IMR-90 (cell line): Measurements from ENCODE around the gene PLXNC1. TPM values are rescaled to one million over a fixed set of nuclear protein-coding genes. Genes with fewer than 3 reads are reported as not detected.

Experiments used
- ATAC-seq: fragments of 200-7000 bp; cut with Tn5 transposase; 2 replicates; pipeline ENCODE4 v1.9.1; 2020; ENCODE audit warnings: low read depth, mild to moderate bottlenecking, moderate library complexity
- BruUV-seq: library from RNA; stranded (reverse); fragments of 400-500 nt; replicated peaks from 2 replicates; lab custom pipeline; 2021; lab: Mats Ljungman, UMichigan
- CTCF ChIA-PET: fragments of 300-600 bp; formaldehyde crosslinking; extraction: SDS; loops from one replicate; lab custom pipeline; 2021; ENCODE audit warnings: antibody characterized with exemption; lab: Yijun Ruan, JAX
- POLR2A ChIA-PET: fragments of 300-600 bp; sonication (Branson Sonifier 250); formaldehyde crosslinking; loops from one replicate; lab custom pipeline; 2022; ENCODE audit warnings: antibody characterized with exemption; ENCODE audit not compliant: unreplicated experiment; lab: Charles Lee
- DNase-seq: peaks from one replicate; pipeline ENCODE4 v3.0.0; 2013
- H2AFZ ChIP-seq: replicated peaks from 2 replicates; pipeline ENCODE3; 2013; ENCODE audit warnings: low read length, mild to moderate bottlenecking; ENCODE audit not compliant: poor library complexity
- H2AK5ac ChIP-seq: 2 replicates; pipeline ENCODE4 v1.6.1; 2013; ENCODE audit warnings: low read depth, low read length, inconsistent platforms
- H2AK9ac ChIP-seq: replicated peaks from 2 replicates; pipeline ENCODE3; 2013; ENCODE audit warnings: mild to moderate bottlenecking, low read depth, low read length, moderate library complexity; ENCODE audit not compliant: poor library complexity
- H2BK120ac ChIP-seq: 2 replicates; pipeline ENCODE4 v1.6.1; 2013; ENCODE audit warnings: low read depth, low read length, inconsistent platforms
- H2BK15ac ChIP-seq: 3 replicates; pipeline ENCODE4 v1.6.1; 2013; ENCODE audit warnings: low read depth, low read length, inconsistent platforms
- H2BK20ac ChIP-seq: 2 replicates; pipeline ENCODE4 v1.6.1; 2013; ENCODE audit warnings: low read depth, mild to moderate bottlenecking, inconsistent platforms, low read length, moderate library complexity
- H2BK5ac ChIP-seq: 2 replicates; pipeline ENCODE4 v1.6.1; 2013; ENCODE audit warnings: mild to moderate bottlenecking, low read depth, low read length, inconsistent platforms; ENCODE audit not compliant: poor library complexity, severe bottlenecking
- H3K14ac ChIP-seq: replicated peaks from 2 replicates; pipeline ENCODE4 v1.6.1; 2013; ENCODE audit warnings: low read depth, low read length, inconsistent platforms
- H3K18ac ChIP-seq: 2 replicates; pipeline ENCODE4 v1.6.1; 2013; ENCODE audit warnings: low read depth, low read length, control low read depth
- H3K23ac ChIP-seq: 2 replicates; pipeline ENCODE4 v1.6.1; 2013; ENCODE audit warnings: low read depth, low read length, inconsistent platforms
- H3K27ac ChIP-seq: 2 replicates; pipeline ENCODE4 v1.5.1; 2013; ENCODE audit warnings: mild to moderate bottlenecking, control low read depth, low read length; ENCODE audit not compliant: insufficient read depth
- H3K27me3 ChIP-seq: 2 replicates; pipeline ENCODE4 v1.6.1; 2013; ENCODE audit warnings: low read length; ENCODE audit not compliant: control insufficient read depth, insufficient read depth
- H3K36me3 ChIP-seq: 2 replicates; pipeline ENCODE4 v1.6.1; 2013; ENCODE audit warnings: low read length, mixed read lengths; ENCODE audit not compliant: control insufficient read depth, insufficient read depth
- H3K4ac ChIP-seq: 2 replicates; pipeline ENCODE4 v1.6.1; 2013; ENCODE audit warnings: low read depth, low read length, inconsistent platforms
- H3K4me1 ChIP-seq: 2 replicates; pipeline ENCODE4 v1.6.1; 2013; ENCODE audit warnings: low read length, mixed read lengths; ENCODE audit not compliant: control insufficient read depth, insufficient read depth
- H3K4me2 ChIP-seq: 2 replicates; pipeline ENCODE4 v1.6.1; 2013; ENCODE audit warnings: low read depth, mild to moderate bottlenecking, control low read depth, low read length, moderate library complexity
- H3K4me3 ChIP-seq: 2 replicates; pipeline ENCODE4 v1.5.1; 2013; ENCODE audit warnings: low read depth, mild to moderate bottlenecking, control low read depth, low read length, moderate library complexity; ENCODE audit not compliant: insufficient read depth
- H3K56ac ChIP-seq: 2 replicates; pipeline ENCODE4 v1.6.1; 2013; ENCODE audit warnings: low read length, inconsistent platforms; ENCODE audit not compliant: insufficient read depth; ENCODE audit errors: extremely low read depth
- H3K79me1 ChIP-seq, 2 experiments: 2 replicates each; pipeline ENCODE4 v1.6.1; 2013; ENCODE audit warnings: low read length in 2 of 2, inconsistent platforms in 1 of 2, low read depth in 1 of 2
- H3K9ac ChIP-seq: 2 replicates; pipeline ENCODE4 v1.6.1; 2013; ENCODE audit warnings: low read depth, low read length, control low read depth
- H3K9me1 ChIP-seq: 2 replicates; pipeline ENCODE4 v1.6.1; 2013; ENCODE audit warnings: low read length, inconsistent platforms; ENCODE audit not compliant: insufficient read depth
- H3K9me3 ChIP-seq: 2 replicates; pipeline ENCODE4 v1.6.1; 2013; ENCODE audit warnings: low read length; ENCODE audit not compliant: control insufficient read depth, insufficient read depth
- H4K20me1 ChIP-seq: 2 replicates; pipeline ENCODE4 v1.6.1; 2013; ENCODE audit warnings: low read length, inconsistent platforms; ENCODE audit not compliant: insufficient read depth
- H4K5ac ChIP-seq: 2 replicates; pipeline ENCODE4 v1.6.1; 2013; ENCODE audit warnings: mild to moderate bottlenecking, low read depth, low read length, control low read depth
- H4K8ac ChIP-seq, 2 experiments: 2 replicates each; pipeline ENCODE4 v1.6.1; 2013; ENCODE audit warnings: low read depth in 2 of 2, low read length in 2 of 2, control low read depth in 1 of 2, inconsistent platforms in 1 of 2
- H4K91ac ChIP-seq: 2 replicates; pipeline ENCODE4 v1.6.1; 2013; ENCODE audit warnings: low read depth, low read length, inconsistent platforms; ENCODE audit not compliant: insufficient read depth
- BHLHE40 ChIP-seq: fragments of 150-350 bp; IDR thresholded peaks from 2 replicates; pipeline ENCODE4 v1.6.1; 2016; ENCODE audit warnings: mild to moderate bottlenecking, low read depth, low read length
- CEBPB ChIP-seq: IDR thresholded peaks from 2 replicates; pipeline ENCODE4 v1.6.1; 2012; ENCODE audit warnings: low read depth, low read length, improper control_type of control experiment
- CHD1 ChIP-seq: IDR thresholded peaks from 2 replicates; pipeline ENCODE4 v1.6.1; 2012; ENCODE audit warnings: low read depth, low read length, improper control_type of control experiment
- FOS ChIP-seq: fragments of 150-350 bp; IDR thresholded peaks from 2 replicates; pipeline ENCODE4 v1.6.1; 2016; ENCODE audit warnings: low read depth, low read length
- MAFK ChIP-seq: IDR thresholded peaks from 2 replicates; pipeline ENCODE4 v1.6.1; 2012; ENCODE audit warnings: low read depth, low read length, improper control_type of control experiment
- MAZ ChIP-seq: IDR thresholded peaks from 2 replicates; pipeline ENCODE4 v1.6.1; 2012; ENCODE audit warnings: low read depth, mild to moderate bottlenecking, low read length, improper control_type of control experiment, moderate library complexity, borderline replicate concordance
- MXI1 ChIP-seq: IDR thresholded peaks from 2 replicates; pipeline ENCODE4 v1.6.1; 2012; ENCODE audit warnings: low read depth, mild to moderate bottlenecking, low read length, moderate library complexity, borderline replicate concordance
- POLR2A ChIP-seq: IDR thresholded peaks from 2 replicates; pipeline ENCODE4 v1.6.1; 2012; ENCODE audit warnings: mild to moderate bottlenecking, low read depth, low read length
- RAD21 ChIP-seq: IDR thresholded peaks from 2 replicates; pipeline ENCODE4 v1.6.1; 2012; ENCODE audit warnings: low read length, improper control_type of control experiment
- RCOR1 ChIP-seq: IDR thresholded peaks from 2 replicates; pipeline ENCODE4 v1.6.1; 2012; ENCODE audit warnings: mild to moderate bottlenecking, low read length, improper control_type of control experiment; ENCODE audit not compliant: insufficient replicate concordance
- RFX5 ChIP-seq: IDR thresholded peaks from 2 replicates; pipeline ENCODE4 v1.8.0; 2012; ENCODE audit warnings: low read depth, mild to moderate bottlenecking, low read length, moderate library complexity
- SMC3 ChIP-seq: fragments of 150-350 bp; IDR thresholded peaks from 2 replicates; pipeline ENCODE4 v1.6.1; 2016; ENCODE audit warnings: low read depth, mild to moderate bottlenecking, antibody characterized with exemption, low read length, moderate library complexity
- WGBS, 2 experiments: methylation state at CpG; one replicate each; pipeline versions ENCODE4 v1.1.5 to v1.1.7; 2013; ENCODE audit warnings: missing lambda C conversion rate in 2 of 2; ENCODE audit not compliant: insufficient read length in 1 of 2; ENCODE audit errors: extremely low coverage in 2 of 2; 5-methylcytosine and 5-hydroxymethylcytosine counted together
- dilution Hi-C: fragments of 300-500 bp; cut with HindIII; formaldehyde crosslinking; loops from one replicate; pipeline ENCODE4 v1.14.3; 2018; ENCODE audit warnings: low sequenced_read_pairs; ENCODE audit not compliant: unreplicated experiment
- in situ Hi-C: fragments of 300-500 bp; cut with MboI; formaldehyde crosslinking; loops from 3 replicates; pipeline ENCODE4 v1.14.3; 2019; ENCODE audit warnings: low sequenced_read_pairs, inconsistent platforms, mixed read lengths
- intact Hi-C: fragments of 100-400 bp; cut with micrococcal nuclease; formaldehyde crosslinking; loops from 2 replicates; pipeline ENCODE4 v1.10.0; 2022
- polyA plus RNA-seq, 3 experiments: library from polyadenylated mRNA; depleted of rRNA; stranded (reverse); fragments of >200 nt; gene quantifications; 2 replicates each; pipeline ENCODE4 v1.2.3, GENCODE V29; 2012; ENCODE audit warnings: low replicate concordance in 1 of 3
- total RNA-seq: library from RNA; depleted of rRNA; stranded (reverse); fragments of >200 nt; gene quantifications from 2 replicates; pipeline ENCODE4 v1.2.3, GENCODE V29; 2012
- TF ChIP-seq, protein P1 (sequence below): fragments of 150-350 bp; IDR thresholded peaks from 2 replicates; pipeline ENCODE4 v1.6.1; 2017; ENCODE audit warnings: mild to moderate bottlenecking, antibody characterized with exemption, low read length, low read depth
- TF ChIP-seq, protein P2 (sequence below): conservative IDR thresholded peaks from 2 replicates; pipeline ENCODE4 v1.5.1; 2012; ENCODE audit warnings: mild to moderate bottlenecking, low read depth, low read length, improper control_type of control experiment

The PLXNC1 gene
- total and polyA plus RNA-seq, 2 of the 4 experiments (the other 2 are of a cell fraction), result 1.0 to 1.6 TPM

DNA sequence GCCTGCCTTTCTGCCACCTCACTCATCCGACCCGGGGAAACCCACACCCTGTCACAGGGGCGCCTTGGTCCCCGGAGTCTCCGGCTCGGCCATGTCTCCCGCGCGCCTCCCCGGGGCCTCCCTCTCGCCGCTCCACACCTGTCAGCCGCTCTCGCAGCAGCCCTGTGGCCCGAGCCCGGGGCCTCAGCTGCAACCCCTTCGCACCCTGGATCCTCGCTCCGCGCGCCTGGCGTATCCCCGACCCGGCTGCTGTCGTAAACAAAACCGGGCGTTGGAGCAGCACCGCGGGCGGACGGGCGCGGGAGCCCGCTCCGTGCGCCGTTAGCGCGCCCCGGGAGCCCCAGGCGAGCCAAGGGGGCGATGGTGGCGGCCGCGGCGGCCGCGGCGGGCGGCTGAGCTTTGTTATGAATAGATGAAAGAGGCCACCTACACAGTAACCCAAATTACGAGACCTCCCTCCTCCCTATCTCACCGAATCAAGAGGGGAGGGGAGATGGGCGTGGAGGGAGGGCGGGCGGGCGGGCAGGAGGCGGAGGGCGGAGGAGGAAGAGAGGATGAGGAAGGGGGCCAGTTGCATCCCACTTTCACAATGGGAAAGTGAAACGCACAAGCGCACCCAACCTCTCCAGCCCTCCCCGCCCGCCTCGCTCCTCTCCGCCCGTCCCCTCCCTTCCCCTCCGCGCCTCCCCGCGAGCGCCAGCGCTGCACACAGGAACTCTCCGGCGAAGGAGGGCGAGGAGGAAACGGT, at the start of gene PLXNC1 (continued):
- no peak for TF ChIP-seq RCOR1

DNA sequence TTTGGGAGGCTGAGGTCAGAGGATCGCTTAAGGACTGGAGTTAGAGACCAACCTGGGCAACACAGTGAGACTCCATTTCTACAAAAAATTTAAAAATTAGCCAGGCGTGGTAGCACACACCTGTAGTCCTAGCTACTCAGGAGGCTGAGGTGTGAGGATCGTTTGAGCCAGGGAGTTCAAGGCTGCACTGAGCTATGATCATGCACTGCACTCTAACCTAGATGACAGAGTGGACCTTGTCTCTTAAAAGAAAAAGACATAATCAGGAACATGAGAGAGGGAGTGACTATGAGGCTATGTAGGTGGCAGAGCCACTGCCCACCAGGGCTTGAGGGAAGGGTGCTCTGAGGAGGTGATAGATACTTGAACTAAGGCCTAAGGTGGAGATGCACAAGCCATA, 49.2 kb upstream of the PLXNC1 start:
- H3K27me3 ChIP-seq, result no peaks in the 10 kb centered on the region
- BruUV-seq, result no TSS peak
- TF ChIP-seq BHLHE40 (no peak), POLR2A (no peak), RCOR1 (no peak), CEBPB (no peak), RFX5 (no peak), MXI1 (no peak), SMC3 (no peak), RAD21 (no peak), MAZ (no peak), FOS (no peak), CHD1 (no peak), MAFK (no peak)
- TF ChIP-seq, protein P1, sequence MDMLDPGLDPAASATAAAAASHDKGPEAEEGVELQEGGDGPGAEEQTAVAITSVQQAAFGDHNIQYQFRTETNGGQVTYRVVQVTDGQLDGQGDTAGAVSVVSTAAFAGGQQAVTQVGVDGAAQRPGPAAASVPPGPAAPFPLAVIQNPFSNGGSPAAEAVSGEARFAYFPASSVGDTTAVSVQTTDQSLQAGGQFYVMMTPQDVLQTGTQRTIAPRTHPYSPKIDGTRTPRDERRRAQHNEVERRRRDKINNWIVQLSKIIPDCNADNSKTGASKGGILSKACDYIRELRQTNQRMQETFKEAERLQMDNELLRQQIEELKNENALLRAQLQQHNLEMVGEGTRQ, result no peak
- TF ChIP-seq, protein P2, sequence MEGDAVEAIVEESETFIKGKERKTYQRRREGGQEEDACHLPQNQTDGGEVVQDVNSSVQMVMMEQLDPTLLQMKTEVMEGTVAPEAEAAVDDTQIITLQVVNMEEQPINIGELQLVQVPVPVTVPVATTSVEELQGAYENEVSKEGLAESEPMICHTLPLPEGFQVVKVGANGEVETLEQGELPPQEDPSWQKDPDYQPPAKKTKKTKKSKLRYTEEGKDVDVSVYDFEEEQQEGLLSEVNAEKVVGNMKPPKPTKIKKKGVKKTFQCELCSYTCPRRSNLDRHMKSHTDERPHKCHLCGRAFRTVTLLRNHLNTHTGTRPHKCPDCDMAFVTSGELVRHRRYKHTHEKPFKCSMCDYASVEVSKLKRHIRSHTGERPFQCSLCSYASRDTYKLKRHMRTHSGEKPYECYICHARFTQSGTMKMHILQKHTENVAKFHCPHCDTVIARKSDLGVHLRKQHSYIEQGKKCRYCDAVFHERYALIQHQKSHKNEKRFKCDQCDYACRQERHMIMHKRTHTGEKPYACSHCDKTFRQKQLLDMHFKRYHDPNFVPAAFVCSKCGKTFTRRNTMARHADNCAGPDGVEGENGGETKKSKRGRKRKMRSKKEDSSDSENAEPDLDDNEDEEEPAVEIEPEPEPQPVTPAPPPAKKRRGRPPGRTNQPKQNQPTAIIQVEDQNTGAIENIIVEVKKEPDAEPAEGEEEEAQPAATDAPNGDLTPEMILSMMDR, result no peak

More for the DNA sequence above, 49.2 kb upstream of the PLXNC1 start:
- peak overlapping the region; percentile 97 for H2BK20ac ChIP-seq
- H4K91ac ChIP-seq, result peak overlapping the region; percentile 84; the same call in 1 of the 2 replicates
- H3K9ac ChIP-seq, result no peak overlapping the region
- in situ Hi-C loops (no loop called here), dilution Hi-C loops (no loop called here), intact Hi-C loops (no loop called here)
- peaks cover 4 to 12% of the 10 kb centered on the region in 2 experiments; a peak in 3 of 4 replicates for H3K79me1 ChIP-seq
- CTCF ChIA-PET, result interaction anchor here (1.0 to 4.6 kb wide), 5 partner anchors 22 to 536 kb away, joined by 4 to 41 read pairs (median 4); no protein-coding TSS in a partner anchor
- peak overlapping the region; percentile 50 for H2AK9ac ChIP-seq
- peak overlapping the region; percentile 58; the same call in 1 of the 2 replicates for H3K14ac ChIP-seq
- H2BK120ac ChIP-seq, result peak overlapping the region; percentile 94
- no peak overlapping the region for H3K4me3 ChIP-seq
- H3K9me1 ChIP-seq, result peaks cover 10% of the 10 kb centered on the region
- no peaks in the 10 kb centered on the region for H4K20me1 ChIP-seq
- H2BK5ac ChIP-seq, result no peak overlapping the region
- WGBS, 2 experiments, result no CpG with 5 or more reads among the region's 3 CpGs
- H3K56ac ChIP-seq, result no peak overlapping the region
- no peaks in the 10 kb centered on the region for H3K36me3 ChIP-seq
- DNase-seq, result no peak
- peak overlapping the region; percentile 67 for H3K18ac ChIP-seq
- peak overlapping the region; percentile 47; the same call in 2 of the 3 replicates for H2BK15ac ChIP-seq
- H2AK5ac ChIP-seq, result peak overlapping the region; percentile 80
- POLR2A ChIA-PET, result no interaction called here
- H4K8ac ChIP-seq, result peak overlapping the region; percentile 17 to 75; a peak in 3 of 4 replicates
- H3K9me3 ChIP-seq, result no peaks in the 10 kb centered on the region
- no peak for ATAC-seq
- 0 out of 2 replicates have a peak overlapping the region, but pooled peaks have one; percentile 25 for H4K5ac ChIP-seq
- H3K27ac ChIP-seq, result no peak overlapping the region
- H3K4me1 ChIP-seq, result peaks cover 10% of the 10 kb centered on the region
- H3K23ac ChIP-seq, result peak overlapping the region; percentile 6; the same call in 1 of the 2 replicates
- H3K4ac ChIP-seq, result peak overlapping the region; percentile 42
- peak overlapping the region; percentile 54 for H2AFZ ChIP-seq
- H3K4me2 ChIP-seq, result no peak overlapping the region
